Fibroblast of lung (primary cell): Measurements from ENCODE around the gene B3GNT7. TPM values are rescaled to one million over a fixed set of nuclear protein-coding genes. Genes with fewer than 3 reads are reported as not detected.

Experiments
- DNase-seq, 2 donors: peaks; one replicate each; pipeline versions ENCODE4 v3.0.0 to v3.0.0-alpha.2; 2010; ENCODE audit warnings: low read depth in 2 of 2
- H2AFZ ChIP-seq: 2 replicates; pipeline ENCODE4 v1.5.1; 2012; ENCODE audit warnings: low read length, control low read depth, inconsistent platforms
- H3K27ac ChIP-seq: 2 replicates; pipeline ENCODE4 v1.5.1; 2011; ENCODE audit warnings: low read length, control low read depth; ENCODE audit not compliant: insufficient read depth
- H3K27me3 ChIP-seq: 2 replicates; pipeline ENCODE4 v1.5.1; 2011; ENCODE audit warnings: mild to moderate bottlenecking, low read length; ENCODE audit not compliant: control insufficient read depth, insufficient read depth
- H3K36me3 ChIP-seq: 2 replicates; pipeline ENCODE4 v1.5.1; 2011; ENCODE audit warnings: low read length; ENCODE audit not compliant: control insufficient read depth, insufficient read depth
- H3K4me1 ChIP-seq: 2 replicates; pipeline ENCODE4 v1.5.1; 2011; ENCODE audit warnings: low read length; ENCODE audit not compliant: control insufficient read depth, insufficient read depth; ENCODE audit errors: extremely low read depth
- H3K4me2 ChIP-seq: 2 replicates; pipeline ENCODE4 v1.5.1; 2011; ENCODE audit warnings: low read length, control low read depth; ENCODE audit not compliant: insufficient read depth; ENCODE audit errors: extremely low read depth
- H3K4me3 ChIP-seq, 4 experiments: fragments of 200-600 bp in 1 of 4; sonication (generic) in 1 of 4; replicated peaks in 1 of 4; 2 replicates each; pipeline ENCODE4 v1.5.1; 2011 to 2016; ENCODE audit warnings: low read length in 4 of 4, low read depth in 3 of 4, mild to moderate bottlenecking in 3 of 4, control low read depth in 2 of 4, inconsistent platforms in 1 of 4, mixed read lengths in 1 of 4; ENCODE audit not compliant: insufficient read depth in 1 of 4; ENCODE audit errors: control extremely low read depth in 1 of 4
- H3K79me2 ChIP-seq: 2 replicates; pipeline ENCODE4 v1.5.1; 2012; ENCODE audit warnings: mild to moderate bottlenecking, low read length, inconsistent platforms; ENCODE audit not compliant: control insufficient read depth, insufficient read depth
- H3K9ac ChIP-seq: 2 replicates; pipeline ENCODE4 v1.5.1; 2011; ENCODE audit warnings: mild to moderate bottlenecking, low read length, control low read depth; ENCODE audit not compliant: insufficient read depth
- H3K9me3 ChIP-seq: 2 replicates; pipeline ENCODE4 v1.5.1; 2012; ENCODE audit warnings: low read depth, low read length; ENCODE audit not compliant: control insufficient read depth, insufficient read depth
- H4K20me1 ChIP-seq: 2 replicates; pipeline ENCODE4 v1.5.1; 2011; ENCODE audit warnings: low read length; ENCODE audit not compliant: control insufficient read depth, insufficient read depth; ENCODE audit errors: extremely low read depth
- EZH2 ChIP-seq: IDR thresholded peaks from 2 replicates; pipeline ENCODE4 v1.5.1; 2012; ENCODE audit warnings: low read length, control low read depth, mild to moderate bottlenecking; ENCODE audit errors: missing control alignments
- polyA plus RNA-seq, 2 donors: library from polyadenylated mRNA; depleted of rRNA in 1 of 2; stranded (reverse) in 1 of 2; unstranded in 1 of 2; fragments of >200 nt; gene quantifications; 2 replicates each; pipeline ENCODE4 v1.2.1, GENCODE V29; 2011 to 2012; ENCODE audit warnings: missing spikeins in 1 of 2
- total RNA-seq: library from RNA; depleted of rRNA; stranded (reverse); fragments of >200 nt; gene quantifications from 2 replicates; pipeline ENCODE4 v1.2.1, GENCODE V29; 2014
- TF ChIP-seq, protein P1 (sequence below), 2 donors: IDR thresholded peaks in 1 of 2; conservative IDR thresholded peaks in 1 of 2; 1 replicate in 1 of 2; 2 replicates in 1 of 2; pipeline ENCODE4 v1.5.1; 2011 to 2012; ENCODE audit warnings: low read length in 2 of 2, control low read depth in 1 of 2, inconsistent platforms in 1 of 2, low read depth in 1 of 2, mild to moderate bottlenecking in 1 of 2

Gene B3GNT7
- total and polyA plus RNA-seq, 2 donors (not counting 1 experiment from before 2014, with no cell fraction given) = 0.06 to 0.17 TPM

DNA sequence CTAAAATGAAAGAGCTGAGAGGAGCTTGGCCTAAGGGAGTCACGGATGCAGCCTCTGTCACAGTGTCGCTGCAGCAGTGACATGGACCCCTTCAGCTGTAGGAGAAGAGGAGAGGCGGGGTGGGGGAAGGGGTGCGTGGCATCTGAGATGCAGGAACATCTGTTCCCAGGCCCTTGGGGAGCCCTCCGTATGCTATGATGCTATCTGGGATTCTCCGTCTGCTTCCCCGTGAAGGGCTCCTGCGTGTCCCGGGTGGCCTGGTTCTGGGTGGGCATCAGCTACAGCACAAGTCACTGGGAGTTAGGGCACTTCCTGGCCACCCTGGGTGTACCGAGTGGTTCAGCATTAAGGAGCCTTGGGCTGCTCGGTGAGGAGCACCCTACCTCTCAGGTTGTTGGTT lies 35.6 kb upstream of the B3GNT7 start:
- H3K9ac ChIP-seq = no peak overlapping the region
- no peak overlapping the region for H3K27ac ChIP-seq
- no peaks in the 10 kb centered on the region for H4K20me1 ChIP-seq
- no peaks in the 10 kb centered on the region for H3K9me3 ChIP-seq
- H3K36me3 ChIP-seq = peaks cover 4% of the 10 kb centered on the region
- TF ChIP-seq, protein P1, sequence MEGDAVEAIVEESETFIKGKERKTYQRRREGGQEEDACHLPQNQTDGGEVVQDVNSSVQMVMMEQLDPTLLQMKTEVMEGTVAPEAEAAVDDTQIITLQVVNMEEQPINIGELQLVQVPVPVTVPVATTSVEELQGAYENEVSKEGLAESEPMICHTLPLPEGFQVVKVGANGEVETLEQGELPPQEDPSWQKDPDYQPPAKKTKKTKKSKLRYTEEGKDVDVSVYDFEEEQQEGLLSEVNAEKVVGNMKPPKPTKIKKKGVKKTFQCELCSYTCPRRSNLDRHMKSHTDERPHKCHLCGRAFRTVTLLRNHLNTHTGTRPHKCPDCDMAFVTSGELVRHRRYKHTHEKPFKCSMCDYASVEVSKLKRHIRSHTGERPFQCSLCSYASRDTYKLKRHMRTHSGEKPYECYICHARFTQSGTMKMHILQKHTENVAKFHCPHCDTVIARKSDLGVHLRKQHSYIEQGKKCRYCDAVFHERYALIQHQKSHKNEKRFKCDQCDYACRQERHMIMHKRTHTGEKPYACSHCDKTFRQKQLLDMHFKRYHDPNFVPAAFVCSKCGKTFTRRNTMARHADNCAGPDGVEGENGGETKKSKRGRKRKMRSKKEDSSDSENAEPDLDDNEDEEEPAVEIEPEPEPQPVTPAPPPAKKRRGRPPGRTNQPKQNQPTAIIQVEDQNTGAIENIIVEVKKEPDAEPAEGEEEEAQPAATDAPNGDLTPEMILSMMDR (conservative IDR thresholded peaks at IDR 0.05 in 1 of 2, IDR thresholded peaks at IDR 0.05 in 1 of 2; ENCODE audit: low read depth in 1 of 2, low read length in 2 of 2) = no peak
- TF ChIP-seq EZH2 = no peak
- no peaks in the 10 kb centered on the region for H3K4me1 ChIP-seq
- no peak overlapping the region for H3K4me2 ChIP-seq
- no peak overlapping the region for H3K4me3 ChIP-seq
- no peak for DNase-seq
- no peak overlapping the region for H2AFZ ChIP-seq
- no peaks in the 10 kb centered on the region for H3K79me2 ChIP-seq
- H3K27me3 ChIP-seq = no peaks in the 10 kb centered on the region

DNA sequence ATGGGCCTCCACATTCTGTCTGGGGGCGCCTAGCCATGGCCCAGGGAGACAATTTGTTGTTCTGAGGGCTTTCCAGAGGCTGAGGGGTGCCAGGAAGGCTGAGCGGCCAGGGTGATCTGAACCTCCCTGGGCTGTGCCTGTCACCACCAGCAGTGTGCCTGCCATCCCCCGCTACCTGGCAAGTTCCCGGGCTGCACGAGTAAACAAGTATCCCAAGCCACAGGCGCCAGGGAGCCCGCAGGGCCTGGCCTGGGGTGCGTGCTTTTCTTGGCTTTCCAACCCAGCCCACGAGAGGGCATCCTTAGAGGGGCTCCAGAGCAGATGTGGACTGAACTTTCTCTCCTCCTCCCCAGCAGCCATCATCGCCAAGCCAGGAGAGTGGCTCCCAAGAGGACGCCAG lies 35.1 kb upstream of the B3GNT7 start:
- H3K4me2 ChIP-seq = no peak overlapping the region
- H3K36me3 ChIP-seq = peaks cover 4% of the 10 kb centered on the region
- H3K27me3 ChIP-seq = no peaks in the 10 kb centered on the region
- no peak for DNase-seq
- H3K27ac ChIP-seq = no peak overlapping the region
- no peak overlapping the region for H3K9ac ChIP-seq
- TF ChIP-seq, protein P1 (conservative IDR thresholded peaks at IDR 0.05 in 1 of 2, IDR thresholded peaks at IDR 0.05 in 1 of 2; ENCODE audit: low read depth in 1 of 2, low read length in 2 of 2) = no peak
- TF ChIP-seq EZH2 = no peak
- no peak overlapping the region for H2AFZ ChIP-seq
- H4K20me1 ChIP-seq = no peaks in the 10 kb centered on the region
- no peaks in the 10 kb centered on the region for H3K79me2 ChIP-seq
- no peaks in the 10 kb centered on the region for H3K9me3 ChIP-seq
- H3K4me3 ChIP-seq = no peak overlapping the region
- H3K4me1 ChIP-seq = no peaks in the 10 kb centered on the region

DNA sequence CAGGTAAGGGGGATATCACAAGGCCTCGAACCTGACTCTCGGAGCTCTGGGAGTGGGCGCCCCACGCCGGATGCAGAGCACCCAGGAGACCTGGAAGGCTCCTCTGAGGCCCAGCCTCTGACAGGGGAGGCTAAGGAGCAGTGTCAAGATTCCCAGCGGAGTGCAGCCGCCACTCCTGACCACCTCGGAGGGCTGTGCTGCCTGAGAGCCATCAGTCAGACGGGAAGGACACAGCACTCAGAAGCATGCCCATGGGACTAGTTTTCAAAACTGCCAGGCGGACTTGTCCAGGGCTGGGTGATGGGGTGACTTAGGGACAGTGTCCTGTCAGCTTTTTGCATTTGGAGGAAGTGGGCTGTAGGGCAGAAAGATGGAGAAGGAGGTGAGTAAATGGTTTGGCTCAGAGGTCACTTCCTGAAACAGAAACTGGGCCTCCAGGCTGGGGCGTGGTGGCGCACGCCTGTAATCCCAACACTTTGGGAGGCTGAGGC lies 34.6 kb upstream of the B3GNT7 start:
- Histone ChIP-seq H3K9me3 (no peaks in the 10 kb centered on the region), H4K20me1 (no peaks in the 10 kb centered on the region), H3K36me3 (peaks cover 4% of the 10 kb centered on the region), H3K27ac (no peak overlapping the region), H3K4me2 (no peak overlapping the region), H3K27me3 (no peaks in the 10 kb centered on the region), H3K9ac (no peak overlapping the region), H2AFZ (no peak overlapping the region), H3K79me2 (no peaks in the 10 kb centered on the region), H3K4me1 (no peaks in the 10 kb centered on the region), H3K4me3 (no peak overlapping the region)
- DNase-seq = no peak
- no peak for TF ChIP-seq EZH2
- TF ChIP-seq, protein P1 (conservative IDR thresholded peaks at IDR 0.05 in 1 of 2, IDR thresholded peaks at IDR 0.05 in 1 of 2; ENCODE audit: low read depth in 1 of 2, low read length in 2 of 2) = no peak
